K562 (cell line): ENCODE measurements around the gene GAA. TPM values are rescaled to one million over a fixed set of nuclear protein-coding genes. Genes with fewer than 3 reads are reported as not detected.

ENCODE experiments used
- JUNB ChIP-seq: fragments of 450-650 bp; formaldehyde crosslinking; conservative IDR thresholded peaks from 2 replicates; pipeline ENCODE4 v1.4.0; 2020; ENCODE audit warnings: mild to moderate bottlenecking
- JUND ChIP-seq, 2 experiments: IDR thresholded peaks; 2 replicates in 1 of 2; 3 replicates in 1 of 2; pipeline ENCODE4 v1.6.1; 2011; ENCODE audit warnings: borderline replicate concordance in 2 of 2, low read depth in 2 of 2, low read length in 2 of 2, improper control_type of control experiment in 1 of 2, missing biosample characterization in 1 of 2, missing genetic modification characterization in 1 of 2, missing genetic modification reagents in 1 of 2
- MEF2D ChIP-seq: conservative IDR thresholded peaks from 2 replicates; pipeline ENCODE4 v1.6.1; 2016; ENCODE audit warnings: low read depth, missing genetic modification characterization, missing compliant biosample characterization
- NFXL1 ChIP-seq: fragments of 450-650 bp; formaldehyde crosslinking; IDR thresholded peaks from 2 replicates; pipeline ENCODE4 v1.4.0; 2021; ENCODE audit warnings: mild to moderate bottlenecking
- NUFIP1 ChIP-seq: fragments of 450-650 bp; IDR thresholded peaks from 2 replicates; pipeline ENCODE4 v1.6.1; 2018; ENCODE audit not compliant: partially characterized antibody
- PREB ChIP-seq: sonication (generic); formaldehyde crosslinking; IDR thresholded peaks from 2 replicates; pipeline ENCODE4 v1.8.1; 2023; ENCODE audit warnings: mild to moderate bottlenecking, missing genetic modification reagents
- RAD21 ChIP-seq, 2 experiments: fragments of 250-450 bp in 1 of 2; fragments of 450-650 bp in 1 of 2; sonication (Bioruptor Pico) in 1 of 2; formaldehyde crosslinking in 1 of 2; IDR thresholded peaks in 1 of 2; conservative IDR thresholded peaks in 1 of 2; 2 replicates each; pipeline versions ENCODE4 v1.4.0 to v1.8.0; 2020 to 2022; ENCODE audit warnings: mild to moderate bottlenecking in 2 of 2, moderate library complexity in 1 of 2
- RFX1 ChIP-seq: fragments of 450-650 bp; IDR thresholded peaks from 2 replicates; pipeline ENCODE4 v1.6.1; 2016; ENCODE audit warnings: mild to moderate bottlenecking, moderate library complexity
- TFE3 ChIP-seq: fragments of 450-650 bp; formaldehyde crosslinking; IDR thresholded peaks from 2 replicates; pipeline ENCODE4 v1.4.0; 2020; ENCODE audit warnings: mild to moderate bottlenecking, mixed read lengths
- TOE1 ChIP-seq, 2 experiments: fragments of 450-650 bp in 1 of 2; sonication (generic) in 1 of 2; formaldehyde crosslinking in 1 of 2; IDR thresholded peaks; 2 replicates each; pipeline versions ENCODE4 v1.7.1 to v1.8.0; 2016 to 2022; ENCODE audit warnings: borderline replicate concordance in 2 of 2, mild to moderate bottlenecking in 2 of 2, antibody characterized with exemption in 1 of 2, inconsistent platforms in 1 of 2, low read depth in 1 of 2, missing genetic modification reagents in 1 of 2, moderate library complexity in 1 of 2
- WHSC1 ChIP-seq: IDR thresholded peaks from one replicate; pipeline ENCODE4 v1.6.1; 2012; ENCODE audit warnings: low read length, control low read depth, inconsistent platforms
- ZNF140 ChIP-seq: fragments of 250-450 bp; sonication (Bioruptor Pico); IDR thresholded peaks from 2 replicates; pipeline ENCODE4 v1.8.0; 2021; ENCODE audit warnings: moderate library complexity, mild to moderate bottlenecking, inconsistent platforms
- ZNF696 ChIP-seq: fragments of 250-450 bp; sonication (Bioruptor Pico); conservative IDR thresholded peaks from 2 replicates; pipeline ENCODE4 v1.4.0; 2020; ENCODE audit warnings: mild to moderate bottlenecking, moderate library complexity
- ZNF764 ChIP-seq: fragments of 250-450 bp; sonication (Bioruptor Pico); IDR thresholded peaks from 2 replicates; pipeline ENCODE4 v1.4.0; 2020; ENCODE audit warnings: low read depth, mild to moderate bottlenecking, moderate library complexity
- polyA plus RNA-seq, 8 experiments: library from polyadenylated mRNA; depleted of rRNA in 4 of 8; stranded (reverse) in 5 of 8; unstranded in 3 of 8; fragments of >200 nt; fragmentation: Nextera tagmentation in 2 of 8; fragmentation: Illumina TruSeq in 1 of 8; extraction: Ambion mirVana in 2 of 8; extraction: Trizol in 1 of 8; gene quantifications; 2 replicates each; pipeline versions ENCODE4 v1.2.1 to v1.2.3, GENCODE V29; 2011 to 2014; ENCODE audit warnings: inconsistent platforms in 1 of 8, missing spikeins in 1 of 8
- total RNA-seq, 7 experiments: library from RNA; depleted of rRNA in 6 of 7; stranded (reverse); fragments of >200 nt in 6 of 7; fragmentation: Illumina TruSeq in 2 of 7; extraction: Trizol in 2 of 7; gene quantifications; 2 replicates each; pipeline versions ENCODE4 v1.2.1 to v1.2.3, GENCODE V29; 2011 to 2021; ENCODE audit warnings: low replicate concordance in 1 of 7
- TF ChIP-seq, protein P1 (sequence below): IDR thresholded peaks from 2 replicates; pipeline ENCODE4 v1.6.1; 2011; ENCODE audit not compliant: insufficient read length; ENCODE audit errors: extremely low read depth
- TF ChIP-seq, protein P2 (sequence below): fragments of 250-450 bp; sonication (Bioruptor Pico); IDR thresholded peaks from 2 replicates; pipeline ENCODE4 v1.4.0; 2020

Gene GAA
- total and polyA plus RNA-seq, 9 of the 15 experiments (the other 6 are each of a cell fraction or from before 2014, with no cell fraction given) = 0.15 to 6.4 (median 1.7) TPM

GRCh38 chr17:80147035-80147822, 45.8 kb downstream of the GAA start, which contains the start of gene EIF4A3 (continued):
- TF ChIP-seq, protein P1, sequence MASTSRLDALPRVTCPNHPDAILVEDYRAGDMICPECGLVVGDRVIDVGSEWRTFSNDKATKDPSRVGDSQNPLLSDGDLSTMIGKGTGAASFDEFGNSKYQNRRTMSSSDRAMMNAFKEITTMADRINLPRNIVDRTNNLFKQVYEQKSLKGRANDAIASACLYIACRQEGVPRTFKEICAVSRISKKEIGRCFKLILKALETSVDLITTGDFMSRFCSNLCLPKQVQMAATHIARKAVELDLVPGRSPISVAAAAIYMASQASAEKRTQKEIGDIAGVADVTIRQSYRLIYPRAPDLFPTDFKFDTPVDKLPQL = no peak
- TF ChIP-seq RFX1 (no peak), JUNB (CRISPR knock-in tag) (no peak), NFXL1 (no peak), WHSC1 (no peak), RAD21 (CRISPR knock-in tag; conservative IDR thresholded peaks at IDR 0.05 in 1 of 2, IDR thresholded peaks at IDR 0.05 in 1 of 2) (no peak), TOE1 (IDR thresholded peaks at IDR 0.05; ENCODE audit: borderline replicate concordance) (peak; percentile 77; the same call in 1 of the 2 replicates), TOE1 (CRISPR knock-in tag; IDR thresholded peaks at IDR 0.05; ENCODE audit: borderline replicate concordance, low read depth) (no peak), TFE3 (no peak; the same call in 1 of the 2 replicates), JUND (IDR thresholded peaks at IDR 0.05; ENCODE audit: borderline replicate concordance, low read depth, low read length) (no peak), JUND (tag; IDR thresholded peaks at IDR 0.05; ENCODE audit: borderline replicate concordance, low read depth, low read length) (no peak; the same call in 2 of the 3 replicates), ZNF140 (no peak), MEF2D (no peak), PREB (CRISPR knock-in tag) (no peak), NUFIP1 (no peak), ZNF696 (no peak), ZNF764 (no peak)
- TF ChIP-seq, protein P2, sequence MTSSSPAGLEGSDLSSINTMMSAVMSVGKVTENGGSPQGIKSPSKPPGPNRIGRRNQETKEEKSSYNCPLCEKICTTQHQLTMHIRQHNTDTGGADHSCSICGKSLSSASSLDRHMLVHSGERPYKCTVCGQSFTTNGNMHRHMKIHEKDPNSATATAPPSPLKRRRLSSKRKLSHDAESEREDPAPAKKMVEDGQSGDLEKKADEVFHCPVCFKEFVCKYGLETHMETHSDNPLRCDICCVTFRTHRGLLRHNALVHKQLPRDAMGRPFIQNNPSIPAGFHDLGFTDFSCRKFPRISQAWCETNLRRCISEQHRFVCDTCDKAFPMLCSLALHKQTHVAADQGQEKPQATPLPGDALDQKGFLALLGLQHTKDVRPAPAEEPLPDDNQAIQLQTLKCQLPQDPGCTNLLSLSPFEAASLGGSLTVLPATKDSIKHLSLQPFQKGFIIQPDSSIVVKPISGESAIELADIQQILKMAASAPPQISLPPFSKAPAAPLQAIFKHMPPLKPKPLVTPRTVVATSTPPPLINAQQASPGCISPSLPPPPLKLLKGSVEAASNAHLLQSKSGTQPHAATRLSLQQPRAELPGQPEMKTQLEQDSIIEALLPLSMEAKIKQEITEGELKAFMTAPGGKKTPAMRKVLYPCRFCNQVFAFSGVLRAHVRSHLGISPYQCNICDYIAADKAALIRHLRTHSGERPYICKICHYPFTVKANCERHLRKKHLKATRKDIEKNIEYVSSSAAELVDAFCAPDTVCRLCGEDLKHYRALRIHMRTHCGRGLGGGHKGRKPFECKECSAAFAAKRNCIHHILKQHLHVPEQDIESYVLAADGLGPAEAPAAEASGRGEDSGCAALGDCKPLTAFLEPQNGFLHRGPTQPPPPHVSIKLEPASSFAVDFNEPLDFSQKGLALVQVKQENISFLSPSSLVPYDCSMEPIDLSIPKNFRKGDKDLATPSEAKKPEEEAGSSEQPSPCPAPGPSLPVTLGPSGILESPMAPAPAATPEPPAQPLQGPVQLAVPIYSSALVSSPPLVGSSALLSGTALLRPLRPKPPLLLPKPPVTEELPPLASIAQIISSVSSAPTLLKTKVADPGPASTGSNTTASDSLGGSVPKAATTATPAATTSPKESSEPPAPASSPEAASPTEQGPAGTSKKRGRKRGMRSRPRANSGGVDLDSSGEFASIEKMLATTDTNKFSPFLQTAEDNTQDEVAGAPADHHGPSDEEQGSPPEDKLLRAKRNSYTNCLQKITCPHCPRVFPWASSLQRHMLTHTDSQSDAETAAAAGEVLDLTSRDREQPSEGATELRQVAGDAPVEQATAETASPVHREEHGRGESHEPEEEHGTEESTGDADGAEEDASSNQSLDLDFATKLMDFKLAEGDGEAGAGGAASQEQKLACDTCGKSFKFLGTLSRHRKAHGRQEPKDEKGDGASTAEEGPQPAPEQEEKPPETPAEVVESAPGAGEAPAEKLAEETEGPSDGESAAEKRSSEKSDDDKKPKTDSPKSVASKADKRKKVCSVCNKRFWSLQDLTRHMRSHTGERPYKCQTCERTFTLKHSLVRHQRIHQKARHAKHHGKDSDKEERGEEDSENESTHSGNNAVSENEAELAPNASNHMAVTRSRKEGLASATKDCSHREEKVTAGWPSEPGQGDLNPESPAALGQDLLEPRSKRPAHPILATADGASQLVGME (CRISPR knock-in tag) = 0 out of 2 replicates have a peak, but pooled peaks have one; percentile 35
